Loucy (cell line): ENCODE data around the gene SLC50A1.

Experiments
- CTCF ChIP-seq: fragments of 200-600 bp; sonication (generic); conservative IDR thresholded peaks from 2 replicates; pipeline ENCODE4 v1.5.1; 2014; ENCODE audit warnings: mild to moderate bottlenecking, antibody characterized with exemption, low read length
- EZH2phosphoT487 ChIP-seq: fragments of 200-600 bp; IDR thresholded peaks from 2 replicates; pipeline ENCODE4 v1.6.1; 2018; ENCODE audit warnings: antibody characterized with exemption, mild to moderate bottlenecking, moderate library complexity, borderline replicate concordance

- TF ChIP-seq CTCF: no peak
- no peak for TF ChIP-seq EZH2phosphoT487
Measured at GRCh38 chr1:155121249-155121648, 14.4 kb upstream of the SLC50A1 start.
